HCEC 1CT (cell line): ENCODE results near the gene ASB9.
"Not testable (repeated sequence)": the region's sequence is repeated elsewhere in the genome, so short reads cannot be mapped to it uniquely, and the experiment has no call there.

Source experiments
- DNase-seq: peaks from one replicate; pipeline ENCODE4 v3.0.0-alpha.2; 2017

The ASB9 gene

GRCh38 chrX:15269618-15270521 is at the start of gene ASB9:
Gene ASB9, minus strand, starts transcription at chrX:15270083. Its CDS starts 209 bp downstream, at chrX:15269874.
- peak; percentile 1 for DNase-seq

- DNase-seq = no peak
Observed at GRCh38 chrX:15319075-15319474, 49.2 kb upstream of the ASB9 start.

GRCh38 chrX:15315509-15315908 is 45.6 kb upstream of the ASB9 start, which contains the start of gene ASB11:
Gene ASB11, minus strand, starts transcription at chrX:15315640. Its CDS starts 35 bp downstream, at chrX:15315605.
- no peak for DNase-seq

- DNase-seq = no peak
Observed at GRCh38 chrX:15314472-15314871, 44.6 kb upstream of the ASB9 start.

GRCh38 chrX:15311119-15311518 is 41.2 kb upstream of the ASB9 start:
- no peak for DNase-seq

GRCh38 chrX:15310117-15310516 is 40.2 kb upstream of the ASB9 start:
- peak; percentile 34 for DNase-seq

- DNase-seq = not testable (repeated sequence)
Observed at GRCh38 chrX:15305899-15306298, 36.0 kb upstream of the ASB9 start.

- peak; percentile 56 for DNase-seq
Observed at GRCh38 chrX:15301924-15302323, 32.0 kb upstream of the ASB9 start.

GRCh38 chrX:15299941-15300851 is 30.3 kb upstream of the ASB9 start:
- DNase-seq = peak; percentile 15

GRCh38 chrX:15298780-15299179 is 28.9 kb upstream of the ASB9 start:
- no peak for DNase-seq

- DNase-seq = no peak
Observed at GRCh38 chrX:15298201-15298600, 28.3 kb upstream of the ASB9 start.

- peak; percentile 64 for DNase-seq
Observed at GRCh38 chrX:15293451-15293850, 23.6 kb upstream of the ASB9 start.

GRCh38 chrX:15292861-15293260 is 23.0 kb upstream of the ASB9 start:
- peak; percentile 41 for DNase-seq

GRCh38 chrX:15277604-15278003 is 7.7 kb upstream of the ASB9 start:
- DNase-seq = no peak

GRCh38 chrX:15274946-15275345 is 5.1 kb upstream of the ASB9 start:
- no peak for DNase-seq

- not testable (repeated sequence) for DNase-seq
Observed at GRCh38 chrX:15273275-15273674, 3.4 kb upstream of the ASB9 start.

- no peak for DNase-seq
Observed at GRCh38 chrX:15271757-15272156, 1.9 kb upstream of the ASB9 start.

- DNase-seq = no peak
Observed at GRCh38 chrX:15269120-15269519, 763 bp downstream of the ASB9 start.

GRCh38 chrX:15254852-15255251 is 15.0 kb downstream of the ASB9 start:
- DNase-seq = no peak

GRCh38 chrX:15245896-15246295 is 24.0 kb downstream of the ASB9 start:
- DNase-seq = no peak

GRCh38 chrX:15244421-15244820 is 25.5 kb downstream of the ASB9 start:
- no peak for DNase-seq

- peak; percentile 7 for DNase-seq
Observed at GRCh38 chrX:15242899-15243555, 26.9 kb downstream of the ASB9 start.

GRCh38 chrX:15241301-15241700 is 28.6 kb downstream of the ASB9 start:
- no peak for DNase-seq
